ENCODE results near the gene SHLD1.
"Not testable (repeated sequence)": the region's sequence is repeated elsewhere in the genome, so short reads cannot be mapped to it uniquely, and the experiment has no call there.

Gene SHLD1

GRCh38 chr20:5737619-5737953, 12.6 kb upstream of the SHLD1 start:
- DNase-seq: no peak

- DNase-seq: no peak
These were observed 12.2 kb upstream of the SHLD1 start for GRCh38 chr20:5737966-5738365.

GRCh38 chr20:5740643-5741042, 9.6 kb upstream of the SHLD1 start:
- DNase-seq: not testable (repeated sequence)

GRCh38 chr20:5741089-5741488, 9.1 kb upstream of the SHLD1 start:
- DNase-seq: peak; percentile 61

- DNase-seq: no peak
These were observed 8.2 kb upstream of the SHLD1 start for GRCh38 chr20:5742041-5742440.

GRCh38 chr20:5745416-5746030, 4.7 kb upstream of the SHLD1 start:
- no peak for DNase-seq

GRCh38 chr20:5746064-5746463, 4.1 kb upstream of the SHLD1 start:
- DNase-seq: no peak

- no peak for DNase-seq
These were observed 2.0 kb upstream of the SHLD1 start for GRCh38 chr20:5748246-5748645.

GRCh38 chr20:5749512-5749951, 669 bp upstream of the SHLD1 start:
- DNase-seq: not testable (repeated sequence)

- no peak for DNase-seq
These were observed 1.7 kb downstream of the SHLD1 start for GRCh38 chr20:5751856-5752255.

GRCh38 chr20:5753814-5754213, 3.6 kb downstream of the SHLD1 start:
- DNase-seq: no peak

- DNase-seq: no peak
These were observed 7.7 kb downstream of the SHLD1 start for GRCh38 chr20:5757949-5758348.

GRCh38 chr20:5766085-5766764, 16.0 kb downstream of the SHLD1 start:
- no peak for DNase-seq

- DNase-seq: no peak
These were observed 17.4 kb downstream of the SHLD1 start for GRCh38 chr20:5767493-5768098.

GRCh38 chr20:5770231-5770986, 20.2 kb downstream of the SHLD1 start:
- DNase-seq: no peak

- DNase-seq: no peak
These were observed 20.8 kb downstream of the SHLD1 start for GRCh38 chr20:5770987-5771318.

- no peak for DNase-seq
These were observed 22.5 kb downstream of the SHLD1 start for GRCh38 chr20:5772704-5773103.

GRCh38 chr20:5773589-5773988, 23.4 kb downstream of the SHLD1 start:
- no peak for DNase-seq

GRCh38 chr20:5776077-5776476, 25.9 kb downstream of the SHLD1 start:
- no peak for DNase-seq

- DNase-seq: no peak
These were observed 29.1 kb downstream of the SHLD1 start for GRCh38 chr20:5779071-5779900.

GRCh38 chr20:5780846-5781217, 30.6 kb downstream of the SHLD1 start:
- no peak for DNase-seq

- DNase-seq: not testable (repeated sequence)
These were observed 31.2 kb downstream of the SHLD1 start for GRCh38 chr20:5781367-5781766.

All from DMS79 treated with DMSO at 0.1 percent for 48 hours (cell line).